Right kidney (tissue), 9 donors: ENCODE results near the gene PASD1.
"Not testable (repeated sequence)": the region's sequence is repeated elsewhere in the genome, so short reads cannot be mapped to it uniquely, and the experiment has no call there.

Experiments
- DNase-seq: peaks from one replicate; pipeline ENCODE4 v3.0.0-alpha.2; 2016
- long read RNA-seq, 8 donors: transcript quantifications; one replicate each; lab custom pipeline, GENCODE V29; 2026

Gene PASD1, protein sequence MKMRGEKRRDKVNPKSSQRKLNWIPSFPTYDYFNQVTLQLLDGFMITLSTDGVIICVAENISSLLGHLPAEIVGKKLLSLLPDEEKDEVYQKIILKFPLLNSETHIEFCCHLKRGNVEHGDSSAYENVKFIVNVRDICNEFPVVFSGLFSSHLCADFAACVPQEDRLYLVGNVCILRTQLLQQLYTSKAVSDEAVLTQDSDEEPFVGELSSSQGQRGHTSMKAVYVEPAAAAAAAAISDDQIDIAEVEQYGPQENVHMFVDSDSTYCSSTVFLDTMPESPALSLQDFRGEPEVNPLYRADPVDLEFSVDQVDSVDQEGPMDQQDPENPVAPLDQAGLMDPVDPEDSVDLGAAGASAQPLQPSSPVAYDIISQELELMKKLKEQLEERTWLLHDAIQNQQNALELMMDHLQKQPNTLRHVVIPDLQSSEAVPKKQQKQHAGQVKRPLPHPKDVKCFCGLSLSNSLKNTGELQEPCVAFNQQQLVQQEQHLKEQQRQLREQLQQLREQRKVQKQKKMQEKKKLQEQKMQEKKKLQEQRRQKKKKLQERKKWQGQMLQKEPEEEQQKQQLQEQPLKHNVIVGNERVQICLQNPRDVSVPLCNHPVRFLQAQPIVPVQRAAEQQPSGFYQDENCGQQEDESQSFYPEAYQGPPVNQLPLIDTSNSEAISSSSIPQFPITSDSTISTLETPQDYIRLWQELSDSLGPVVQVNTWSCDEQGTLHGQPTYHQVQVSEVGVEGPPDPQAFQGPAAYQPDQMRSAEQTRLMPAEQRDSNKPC
- long read RNA-seq, donor 1, result 0 reads
- long read RNA-seq, donor 2, result 0 reads
- long read RNA-seq, donor 3, result 0 reads
- long read RNA-seq, donor 4, result 0 reads
- long read RNA-seq, donor 5, result 0 reads
- long read RNA-seq, donor 6, result 0 reads
- long read RNA-seq, donor 7, result 0 reads
- long read RNA-seq, donor 8, result 0 reads

DNA sequence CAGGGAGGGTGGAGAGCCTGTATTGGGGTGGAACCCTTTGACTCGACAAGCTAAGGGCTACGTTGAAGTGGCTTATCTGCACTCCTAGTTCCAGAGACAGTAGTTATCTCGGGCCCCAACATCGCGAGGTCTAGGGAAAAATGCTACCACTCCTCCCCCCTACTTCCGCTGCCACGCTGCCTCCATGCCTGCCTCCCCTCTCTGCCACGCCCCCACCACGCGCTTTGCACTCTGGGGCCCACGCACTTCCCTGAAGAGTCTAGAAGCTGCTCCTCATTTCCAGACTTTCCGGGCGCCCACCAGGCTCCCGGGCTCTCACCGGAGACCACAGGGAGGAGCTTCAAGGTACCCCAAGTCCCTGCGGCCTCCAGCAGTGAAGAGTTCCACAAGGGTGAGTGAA is at the start of gene PASD1:
TSS of gene PASD1 (plus strand) at position 227 of the 400 bp plus-strand sequence. CDS start 37,879 bp downstream, outside the sequence.
- DNase-seq, result no peak

DNA sequence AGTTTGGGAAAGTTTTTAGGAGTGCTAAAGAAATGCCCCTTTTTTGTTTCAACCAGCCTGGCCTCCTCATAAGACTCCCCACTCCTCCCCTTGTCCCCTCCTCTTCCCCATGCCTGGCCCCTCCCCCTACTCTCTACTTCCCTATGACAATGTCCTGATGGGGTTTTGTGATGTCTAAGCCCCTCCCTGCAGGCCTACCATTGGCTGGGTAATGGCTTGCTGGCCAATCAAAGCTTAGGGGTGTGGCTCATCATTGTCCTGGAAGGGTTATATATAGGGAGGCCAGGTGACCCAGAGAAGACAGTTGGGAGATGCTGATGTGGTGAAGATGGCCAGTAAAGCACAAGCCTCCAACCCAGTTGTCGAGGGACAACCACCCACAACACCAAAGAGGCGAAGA is 48.2 kb upstream of the PASD1 start:
- no peak for DNase-seq

DNA sequence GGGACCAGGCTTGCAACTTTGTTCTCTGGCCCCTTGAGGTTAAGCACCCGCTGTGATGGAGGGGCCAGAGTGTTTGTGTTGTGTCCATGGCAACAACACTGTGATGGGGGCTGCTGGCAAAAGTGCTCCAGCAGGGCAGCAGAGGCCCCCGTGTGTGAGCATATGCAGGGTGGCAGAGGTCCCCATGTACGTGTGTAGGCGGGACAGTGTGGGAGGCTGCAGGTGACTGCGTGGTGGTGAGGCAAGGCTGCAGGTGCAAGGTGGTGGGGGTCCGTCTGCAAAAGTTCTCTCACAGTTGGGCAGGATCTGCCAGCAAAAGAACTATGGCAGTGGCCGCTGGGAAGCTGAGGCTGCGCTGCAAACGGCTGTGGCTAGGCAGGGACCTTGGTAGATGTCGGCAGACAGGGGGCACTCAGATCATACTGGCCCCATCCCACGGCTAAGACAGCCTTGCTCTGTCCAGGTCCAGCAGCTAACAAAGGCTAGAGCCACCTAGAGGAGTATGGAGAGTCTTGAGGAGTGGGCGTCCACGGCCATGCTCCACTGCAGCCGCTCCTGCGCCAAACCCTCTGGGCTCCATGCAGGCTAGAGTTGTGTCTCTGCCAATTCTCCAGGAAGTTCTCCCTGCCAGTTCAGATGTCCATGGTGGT is 46.8 kb upstream of the PASD1 start:
- DNase-seq, result no peak

DNA sequence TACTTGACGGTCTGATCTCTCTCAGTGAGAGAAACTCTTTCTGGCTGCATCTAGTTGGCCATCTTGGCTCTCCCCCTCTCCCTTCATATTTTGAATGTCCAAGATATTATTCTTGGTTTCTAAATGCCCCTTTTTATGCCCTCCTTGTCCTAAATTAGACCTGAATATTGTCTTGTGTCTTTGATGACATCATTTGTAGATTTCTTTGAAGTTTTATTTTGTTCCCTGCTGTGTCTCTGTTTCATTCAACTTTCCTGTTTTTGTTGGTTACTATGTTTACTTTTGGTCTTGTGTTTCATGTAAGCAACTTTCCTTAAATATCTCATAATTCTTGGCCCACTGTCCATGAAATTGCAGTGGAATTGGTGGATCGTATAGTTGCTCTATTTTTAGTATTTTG is 46.1 kb upstream of the PASD1 start:
- no peak for DNase-seq

DNA sequence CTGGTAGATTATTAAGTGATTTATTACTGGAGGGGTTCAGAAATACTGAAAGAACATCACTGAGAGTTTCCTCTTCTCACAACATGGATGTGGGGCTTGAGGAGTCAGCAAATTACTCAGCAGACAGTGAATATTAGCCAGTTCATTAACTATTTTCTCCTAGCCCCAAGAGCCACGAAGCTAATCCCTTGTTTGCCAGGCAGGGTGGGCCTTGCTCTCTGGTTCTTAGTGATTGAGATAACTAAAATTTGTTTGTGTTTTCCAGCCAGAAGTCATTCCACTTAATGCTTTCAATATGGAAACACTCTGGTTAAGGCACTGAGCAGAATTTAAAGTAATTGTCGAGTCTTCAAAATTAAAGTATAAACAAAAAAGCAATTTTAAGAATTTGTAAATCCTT is 40.1 kb upstream of the PASD1 start:
- no peak for DNase-seq

DNA sequence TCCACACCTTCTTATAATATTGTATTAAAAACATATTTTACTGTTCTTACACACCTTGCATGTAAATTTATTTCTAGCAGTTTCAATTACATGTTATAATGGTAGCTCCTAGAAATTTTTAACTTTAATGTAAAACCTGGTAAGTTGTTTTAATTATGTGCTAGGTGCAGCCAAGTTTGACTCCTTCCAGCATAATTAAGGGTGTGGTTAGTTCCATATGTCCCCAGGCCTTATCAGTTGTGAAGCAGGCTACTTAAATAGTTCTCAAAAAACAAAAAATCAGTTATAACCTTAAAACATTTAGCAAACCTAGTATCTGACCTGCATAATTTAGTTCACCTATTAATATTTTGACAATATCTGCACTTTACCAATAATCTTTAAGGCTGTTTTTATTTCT is 26.9 kb upstream of the PASD1 start:
- DNase-seq, result no peak

DNA sequence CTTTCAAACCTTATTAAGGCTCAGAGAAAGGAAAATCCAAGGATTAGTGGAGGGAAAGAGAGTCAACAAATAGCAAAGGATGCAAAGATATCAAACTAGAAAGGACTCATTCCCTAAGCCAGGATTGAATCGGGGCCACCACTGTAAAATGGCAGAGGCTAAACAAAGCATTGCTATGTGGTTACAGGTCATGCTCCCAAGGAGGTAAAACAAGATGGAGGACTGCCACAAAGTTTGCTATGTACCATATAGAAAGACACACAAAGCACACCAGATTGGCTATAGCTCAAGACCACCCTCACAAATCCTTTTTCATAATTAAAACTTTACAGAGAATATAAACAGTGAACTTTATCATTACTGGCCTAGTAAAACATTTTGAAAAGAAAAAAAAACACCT is 25.9 kb upstream of the PASD1 start:
- DNase-seq, result no peak

DNA sequence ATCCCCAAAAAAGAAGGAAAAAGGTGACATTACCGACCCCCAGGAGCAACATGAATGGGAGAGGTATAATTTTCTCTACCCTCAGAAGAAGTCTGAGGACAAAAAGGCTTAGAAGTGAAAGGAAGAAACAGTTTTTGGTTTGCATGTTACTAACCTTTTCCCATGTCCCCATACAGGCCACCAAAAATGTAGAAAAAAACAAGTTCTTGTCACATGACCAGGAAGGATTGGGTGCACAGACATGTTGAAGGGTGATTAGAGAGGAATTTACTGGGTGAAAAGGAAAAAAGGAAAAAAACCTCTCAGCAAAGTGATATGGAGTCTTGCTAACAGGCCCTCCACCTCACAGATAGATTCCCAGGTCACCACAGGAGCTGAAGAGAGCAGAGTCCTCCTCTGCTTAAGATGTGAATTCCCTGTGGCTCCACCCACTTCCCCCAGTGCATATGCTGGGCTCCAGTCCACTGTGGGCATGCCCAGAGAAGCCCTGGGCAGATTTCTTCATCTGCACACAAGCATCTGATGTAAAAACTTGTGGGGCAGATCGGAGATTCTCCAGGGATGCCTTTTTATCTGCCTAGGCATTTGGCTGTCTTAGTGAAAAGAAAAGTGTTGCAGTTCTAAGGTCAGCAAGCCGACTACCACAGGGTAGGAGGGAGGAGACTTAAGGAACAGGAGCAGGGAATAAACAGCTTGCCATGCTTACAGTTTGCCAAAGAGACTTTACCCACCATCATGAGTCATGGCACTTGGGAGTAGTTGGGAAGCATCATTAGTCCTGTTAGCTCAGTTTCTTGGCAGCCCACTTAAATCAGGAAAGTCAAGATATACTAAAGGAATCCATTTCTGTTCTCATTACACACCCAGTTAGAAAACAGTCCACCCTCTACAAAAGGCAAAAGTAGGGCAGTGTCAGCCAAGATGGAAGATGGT is 25.0 kb upstream of the PASD1 start:
- no peak for DNase-seq

DNA sequence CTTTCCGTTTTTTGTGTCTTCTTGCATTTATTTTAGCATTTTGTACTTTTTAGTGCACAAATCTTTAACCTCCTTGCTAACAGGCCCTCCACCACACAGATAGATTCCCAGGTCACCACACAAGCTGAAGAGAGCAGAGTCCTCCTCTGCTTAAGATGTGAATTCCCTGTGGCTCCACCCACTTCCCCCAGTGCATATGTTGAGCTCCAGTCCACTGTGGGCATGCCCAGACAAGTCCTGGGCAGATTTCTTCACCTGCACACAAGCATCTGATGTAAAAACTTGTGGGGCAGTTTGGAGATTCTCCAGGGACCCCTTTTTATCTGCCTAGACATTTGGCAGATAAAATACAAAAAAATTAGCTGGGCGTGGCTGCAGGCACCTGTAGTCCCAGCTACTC is 19.8 kb upstream of the PASD1 start:
- DNase-seq, result no peak

DNA sequence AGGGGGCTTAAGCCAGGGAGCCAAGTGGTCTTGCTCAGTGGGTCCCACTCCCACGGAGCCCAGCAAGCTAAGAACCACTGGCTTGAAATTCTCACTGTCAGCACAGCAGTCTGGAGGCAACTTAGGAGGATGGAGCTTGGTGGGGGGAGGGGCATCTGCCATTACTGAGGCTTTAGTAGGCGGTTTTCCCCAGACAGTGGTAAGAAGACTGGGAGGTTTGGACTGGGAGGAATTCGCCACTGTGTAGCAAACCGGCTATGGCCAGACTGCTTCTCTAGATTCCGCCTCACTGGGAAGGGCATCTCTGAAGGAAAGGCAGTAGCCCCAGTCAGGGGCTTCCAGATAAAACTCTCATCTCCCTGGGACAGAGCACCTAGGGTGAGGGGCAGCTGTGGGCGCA is 17.2 kb upstream of the PASD1 start:
- not testable (repeated sequence) for DNase-seq

DNA sequence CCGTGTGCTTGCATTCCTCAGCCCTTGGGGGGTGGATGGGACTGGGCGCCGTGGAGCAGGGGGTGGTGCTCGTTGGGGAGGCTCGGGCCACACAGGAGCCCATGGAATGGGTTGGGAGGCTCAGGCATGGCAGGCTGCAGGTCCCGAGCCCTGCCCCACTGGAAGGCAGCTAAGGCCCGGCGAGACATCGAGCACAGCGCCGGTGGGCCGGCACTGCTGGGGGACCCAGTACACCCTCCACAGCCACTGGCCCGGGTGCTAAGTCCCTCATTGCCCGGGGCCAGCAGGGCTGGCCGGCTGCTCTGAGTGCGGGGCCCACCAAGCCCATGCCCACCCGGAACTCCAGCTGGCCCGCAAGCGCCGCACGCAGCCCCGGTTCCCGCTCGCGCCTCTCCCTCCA is 12.3 kb upstream of the PASD1 start:
- not testable (repeated sequence) for DNase-seq

DNA sequence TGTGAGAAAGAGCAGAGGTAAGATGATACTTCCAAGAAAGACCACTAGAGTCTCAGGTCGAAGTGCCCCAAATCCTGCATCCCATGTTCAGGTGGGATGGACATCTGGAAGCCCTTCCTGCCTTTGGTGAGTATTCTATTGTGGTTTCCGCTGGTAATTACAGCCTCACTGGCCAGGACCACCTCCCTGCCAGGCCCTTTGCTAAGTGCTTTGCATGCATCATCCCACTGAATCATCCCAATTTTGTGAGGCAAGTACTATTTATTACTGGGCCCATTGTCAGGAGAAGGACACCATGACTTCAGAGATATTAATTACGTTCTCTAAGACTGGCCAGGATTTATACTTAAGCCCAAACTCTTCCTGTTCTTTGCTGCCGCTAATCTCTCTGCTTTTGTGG is 10.7 kb upstream of the PASD1 start:
- DNase-seq, result no peak

DNA sequence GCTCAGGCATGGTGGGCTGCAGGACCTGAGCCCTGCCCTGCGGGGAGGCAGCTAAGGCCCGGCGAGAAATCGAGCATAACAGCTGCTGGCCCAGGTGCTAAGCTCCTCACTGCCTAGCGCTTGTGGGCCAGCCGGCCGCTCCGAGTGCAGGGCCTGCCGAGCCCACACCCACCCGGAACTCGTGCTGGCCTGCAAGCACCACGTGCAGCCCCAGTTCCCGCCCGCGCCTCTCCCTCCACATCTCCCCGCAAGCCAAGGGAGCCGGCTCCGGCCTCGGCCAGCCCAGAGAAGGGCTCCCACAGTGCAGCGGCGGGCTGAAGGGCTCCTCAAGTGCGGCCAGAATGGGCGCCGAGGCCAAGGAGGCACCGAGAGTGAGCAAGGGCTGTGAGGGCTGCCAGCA is 8.2 kb upstream of the PASD1 start:
- DNase-seq, result not testable (repeated sequence)

DNA sequence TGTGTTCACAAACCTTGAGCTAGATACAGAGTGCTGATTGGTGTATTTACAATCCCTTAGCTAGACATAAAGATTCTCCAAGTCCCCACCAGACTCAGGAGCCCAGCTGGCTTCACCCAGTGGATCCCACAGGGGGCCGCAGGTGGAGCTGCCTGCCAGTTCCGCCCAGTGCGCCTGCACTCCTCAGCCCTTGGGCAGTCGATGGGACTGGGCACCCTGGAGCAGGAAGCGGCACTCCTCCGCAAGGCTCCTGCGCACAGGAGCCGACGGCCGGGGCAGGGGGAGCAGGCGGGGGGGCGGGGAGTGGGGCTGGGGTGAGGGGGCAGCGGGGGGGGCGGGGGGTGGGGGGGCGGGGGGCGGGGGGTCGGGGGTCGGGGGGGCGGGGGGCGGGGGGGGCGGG is 990 bp upstream of the PASD1 start:
- DNase-seq, result not testable (repeated sequence)

DNA sequence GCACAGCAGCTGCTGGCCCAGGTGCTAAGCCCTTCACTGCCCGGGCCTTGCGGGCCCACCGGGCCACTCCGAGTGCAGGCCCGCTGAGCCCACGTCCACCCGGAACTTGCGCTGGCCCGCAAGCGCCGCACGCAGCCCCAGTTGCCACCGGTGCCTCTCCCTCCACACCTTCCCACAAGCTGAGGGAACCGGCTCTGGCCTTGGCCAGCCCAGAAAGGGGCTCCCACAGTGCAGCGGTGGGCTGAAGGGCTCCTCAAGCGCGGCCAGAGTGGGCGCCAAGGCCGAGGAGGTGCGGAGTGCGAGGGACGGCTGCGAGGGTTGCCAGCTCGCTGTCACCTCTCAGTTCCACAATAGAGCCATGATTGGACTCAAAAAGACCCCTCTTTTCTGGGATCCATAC is 472 bp upstream of the PASD1 start:
- DNase-seq, result not testable (repeated sequence)

DNA sequence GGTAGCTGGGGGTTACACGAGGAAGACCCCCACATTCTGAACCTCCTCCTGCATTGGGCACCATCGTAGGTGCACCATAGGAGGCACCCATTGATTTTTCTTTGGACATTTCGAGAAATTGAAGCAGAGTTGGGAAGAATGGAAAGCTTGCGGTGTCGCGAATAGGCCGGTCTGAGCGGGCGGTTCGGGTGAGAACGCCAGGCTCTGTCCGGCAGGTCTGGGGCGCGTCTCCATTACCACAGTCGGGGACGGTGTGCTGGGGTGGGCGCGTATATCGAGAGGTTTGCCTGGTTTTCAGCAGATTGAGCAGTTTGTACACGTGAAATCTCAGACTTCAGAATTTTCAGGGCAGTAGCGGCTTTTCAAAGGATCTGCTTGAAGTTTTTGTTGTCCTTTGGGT is 560 bp downstream of the PASD1 start:
- no peak for DNase-seq

DNA sequence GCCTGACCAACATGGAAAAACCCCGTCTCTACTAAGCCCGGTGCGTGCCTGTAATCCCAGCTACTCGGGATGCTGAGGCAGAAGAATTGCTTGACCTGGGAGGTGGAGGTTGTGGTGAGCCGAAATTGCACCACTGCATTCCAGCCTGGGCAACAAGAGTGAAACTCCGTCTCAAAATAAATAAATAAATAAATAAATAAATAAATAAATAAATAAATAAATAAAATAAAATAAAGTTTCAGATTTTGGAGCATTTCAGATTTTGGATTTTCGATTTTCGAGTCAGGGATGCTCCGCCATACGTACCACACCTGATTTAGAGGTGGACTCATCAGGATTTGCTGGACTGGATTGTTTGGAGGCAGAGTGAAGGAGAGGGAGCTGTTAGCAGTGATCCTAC is 3.4 kb downstream of the PASD1 start:
- DNase-seq, result not testable (repeated sequence)

DNA sequence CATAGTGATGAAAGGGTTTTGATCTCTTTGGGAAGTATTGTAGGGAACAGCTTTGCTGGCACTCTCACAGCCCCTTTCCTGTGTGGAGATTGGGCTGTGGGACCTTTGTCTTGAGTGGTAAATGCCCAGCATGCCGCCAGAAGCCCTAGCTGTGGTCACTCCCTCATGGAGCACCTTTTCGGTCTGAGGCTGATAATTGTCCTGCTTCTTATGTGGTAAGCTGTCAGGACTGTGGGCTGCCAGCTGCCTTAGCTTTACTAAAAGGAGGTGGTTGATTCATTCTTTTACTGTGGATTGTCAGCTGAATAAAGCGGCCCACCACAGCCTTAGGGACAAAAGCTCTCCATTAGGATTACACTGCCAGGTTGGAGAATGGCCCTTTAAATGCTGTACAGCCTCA is 7.1 kb downstream of the PASD1 start:
- no peak for DNase-seq

DNA sequence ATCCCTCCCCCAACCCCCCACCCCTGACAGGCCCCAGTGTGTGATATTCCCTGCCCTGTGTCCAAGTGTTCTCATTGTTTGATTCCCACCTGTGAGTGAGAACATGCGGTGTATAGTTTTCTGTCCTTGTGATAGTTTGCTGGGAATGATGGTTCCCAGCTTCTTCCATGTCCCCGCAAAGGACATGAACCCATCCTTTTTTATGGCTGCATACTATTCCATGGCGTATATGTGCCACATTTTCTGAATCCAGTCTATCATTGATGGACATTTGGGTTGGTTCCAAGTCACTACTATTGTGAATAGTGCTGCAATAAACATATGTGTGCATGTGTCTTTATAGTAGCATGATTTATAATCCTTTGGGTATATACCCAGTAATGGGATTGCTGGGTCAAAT is 29.9 kb downstream of the PASD1 start:
- DNase-seq, result not testable (repeated sequence)

DNA sequence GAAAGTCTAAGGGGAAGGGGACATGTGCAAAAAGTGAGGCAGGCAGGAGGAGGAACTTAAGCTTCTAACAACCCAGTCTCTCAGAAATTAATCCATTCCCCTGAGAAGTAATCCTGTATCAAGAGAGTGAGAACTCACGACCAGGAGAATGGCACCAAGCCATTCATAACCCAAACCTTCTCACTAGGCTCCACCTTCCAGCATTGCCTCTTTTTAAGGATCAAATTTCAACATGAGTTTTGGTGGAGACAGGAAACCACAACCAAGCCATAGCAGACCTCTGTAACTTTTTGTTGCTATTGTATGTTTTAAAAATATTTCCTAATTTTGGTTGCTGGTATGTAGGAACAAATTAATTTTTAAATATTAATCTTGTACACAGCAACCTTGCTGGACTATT is 32.8 kb downstream of the PASD1 start:
- no peak for DNase-seq

DNA sequence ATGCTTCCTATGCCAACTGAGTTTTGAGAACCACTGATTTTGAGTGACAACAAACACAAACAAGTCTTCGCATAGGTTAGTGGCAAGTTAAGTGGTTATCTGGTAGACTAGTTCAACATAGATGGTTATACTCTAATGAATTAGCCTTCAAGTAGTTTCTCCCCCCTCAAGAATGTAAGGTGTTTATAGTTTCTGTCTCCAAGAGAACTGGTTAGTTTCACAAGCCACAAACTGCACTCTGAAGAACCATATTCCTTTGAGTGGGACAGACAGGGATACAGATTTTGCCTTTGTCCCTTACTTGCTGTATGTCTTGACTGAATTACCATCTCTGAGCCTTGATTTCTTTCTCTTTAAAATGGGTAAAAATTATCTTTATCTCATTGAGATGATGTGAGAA is 41.5 kb downstream of the PASD1 start:
- no peak for DNase-seq

DNA sequence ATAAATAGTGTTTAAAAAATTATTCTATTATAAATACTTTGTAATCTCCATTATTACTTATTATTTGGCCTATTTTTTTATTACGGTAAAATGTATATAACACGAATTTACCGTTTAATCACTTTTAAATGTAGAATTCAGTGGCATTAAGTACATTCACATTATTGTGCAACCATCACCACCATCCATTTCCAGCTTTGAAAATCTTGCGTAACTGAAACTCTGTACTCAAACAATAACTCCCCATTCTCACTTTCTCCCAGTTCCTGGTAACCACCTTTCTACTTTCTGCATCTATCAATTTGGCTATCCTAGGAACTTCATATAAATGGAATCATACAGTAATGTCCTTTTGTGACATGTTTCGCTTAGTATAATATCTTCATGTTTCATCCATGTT is 45.7 kb downstream of the PASD1 start:
- no peak for DNase-seq
